H9 (cell line): ENCODE data around the gene PRUNE1. TPM values are rescaled to one million over a fixed set of nuclear protein-coding genes. Genes with fewer than 3 reads are reported as not detected.

Experiments
- DNase-seq: peaks from one replicate; pipeline ENCODE4 v3.0.0-alpha.2; 2017
- H2AFZ ChIP-seq: one replicate; pipeline ENCODE4 v1.6.1; 2013; ENCODE audit warnings: mild to moderate bottlenecking, low read length, control low read depth, moderate library complexity
- H2AK5ac ChIP-seq: 2 replicates; pipeline ENCODE4 v1.6.1; 2013; ENCODE audit warnings: low read length, control low read depth, mixed read lengths; ENCODE audit not compliant: insufficient read length
- H2BK120ac ChIP-seq: one replicate; pipeline ENCODE4 v1.6.1; 2013; ENCODE audit warnings: low read depth, mild to moderate bottlenecking, low read length, control low read depth, inconsistent platforms; ENCODE audit not compliant: poor library complexity, severe bottlenecking
- H2BK12ac ChIP-seq: 2 replicates; pipeline ENCODE4 v1.6.1; 2013; ENCODE audit warnings: low read length, control low read depth, mixed read lengths, low read depth; ENCODE audit not compliant: insufficient read length
- H2BK15ac ChIP-seq: 2 replicates; pipeline ENCODE4 v1.6.1; 2013; ENCODE audit warnings: low read depth, low read length, control low read depth
- H2BK20ac ChIP-seq: one replicate; pipeline ENCODE4 v1.6.1; 2013; ENCODE audit warnings: low read depth, mild to moderate bottlenecking, low read length, control low read depth, inconsistent platforms; ENCODE audit not compliant: poor library complexity, severe bottlenecking
- H2BK5ac ChIP-seq: 2 replicates; pipeline ENCODE4 v1.6.1; 2013; ENCODE audit warnings: low read length, control low read depth, mixed read lengths; ENCODE audit not compliant: insufficient read length
- H3K14ac ChIP-seq: 2 replicates; pipeline ENCODE4 v1.6.1; 2013; ENCODE audit warnings: low read length, control low read depth; ENCODE audit not compliant: insufficient read depth
- H3K18ac ChIP-seq: 2 replicates; pipeline ENCODE4 v1.6.1; 2013; ENCODE audit warnings: low read depth, mild to moderate bottlenecking, mixed read lengths, low read length, control low read depth; ENCODE audit not compliant: insufficient read length
- H3K23ac ChIP-seq: 2 replicates; pipeline ENCODE4 v1.6.1; 2013; ENCODE audit warnings: low read length, control low read depth, mixed read lengths, low read depth; ENCODE audit not compliant: insufficient read length
- H3K23me2 ChIP-seq: 2 replicates; pipeline ENCODE4 v1.6.1; 2013; ENCODE audit warnings: low read depth, mild to moderate bottlenecking, mixed read lengths, low read length, control low read depth; ENCODE audit not compliant: insufficient read length, poor library complexity, severe bottlenecking
- H3K27ac ChIP-seq: 2 replicates; pipeline ENCODE4 v1.5.1; 2013; ENCODE audit warnings: low read length, control low read depth, mixed read lengths, low read depth; ENCODE audit not compliant: insufficient read length
- H3K27me3 ChIP-seq: 2 replicates; pipeline ENCODE4 v1.6.1; 2013; ENCODE audit warnings: low read length, control low read depth, inconsistent platforms; ENCODE audit not compliant: insufficient read depth
- H3K4ac ChIP-seq: 2 replicates; pipeline ENCODE4 v1.6.1; 2013; ENCODE audit warnings: low read depth, mild to moderate bottlenecking, control low read depth, inconsistent platforms, low read length, moderate library complexity
- H3K4me1 ChIP-seq: 2 replicates; pipeline ENCODE4 v1.6.1; 2013; ENCODE audit warnings: low read length, control low read depth, inconsistent platforms; ENCODE audit not compliant: insufficient read depth
- H3K4me2 ChIP-seq: 2 replicates; pipeline ENCODE4 v1.6.1; 2013; ENCODE audit warnings: low read length, control low read depth, mixed read lengths; ENCODE audit not compliant: insufficient read length, insufficient read depth
- H3K56ac ChIP-seq: 2 replicates; pipeline ENCODE4 v1.6.1; 2013; ENCODE audit warnings: low read depth, mild to moderate bottlenecking, mixed read lengths, low read length, control low read depth; ENCODE audit not compliant: insufficient read length
- H3K79me1 ChIP-seq: 2 replicates; pipeline ENCODE4 v1.6.1; 2013; ENCODE audit warnings: low read depth, mild to moderate bottlenecking, moderate library complexity, low read length, control low read depth, inconsistent platforms; ENCODE audit not compliant: insufficient read depth, poor library complexity, severe bottlenecking
- H3K79me2 ChIP-seq: 2 replicates; pipeline ENCODE4 v1.6.1; 2013; ENCODE audit warnings: low read length, control low read depth, inconsistent platforms; ENCODE audit not compliant: insufficient read depth
- H3K9ac ChIP-seq: 2 replicates; pipeline ENCODE4 v1.6.1; 2013; ENCODE audit warnings: low read length, control low read depth, mixed read lengths; ENCODE audit not compliant: insufficient read length; ENCODE audit errors: extremely low read depth
- H3K9me3 ChIP-seq: one replicate; pipeline ENCODE4 v1.6.1; 2013; ENCODE audit warnings: low read depth, low read length, inconsistent platforms; ENCODE audit not compliant: control insufficient read depth
- H3T11ph ChIP-seq: one replicate; pipeline ENCODE4 v1.6.1; 2013; ENCODE audit warnings: mild to moderate bottlenecking, low read length, control low read depth, inconsistent platforms
- H4K20me1 ChIP-seq: one replicate; pipeline ENCODE4 v1.6.1; 2013; ENCODE audit not compliant: control insufficient read depth, insufficient read length, insufficient read depth
- H4K5ac ChIP-seq: 2 replicates; pipeline ENCODE4 v1.6.1; 2013; ENCODE audit warnings: low read depth, mild to moderate bottlenecking, mixed read lengths, low read length, control low read depth; ENCODE audit not compliant: insufficient read length
- H4K8ac ChIP-seq: replicated peaks from 2 replicates; pipeline ENCODE4 v1.6.1; 2013; ENCODE audit warnings: low read length, control low read depth, mixed read lengths, low read depth; ENCODE audit not compliant: insufficient read length
- H4K91ac ChIP-seq: 2 replicates; pipeline ENCODE4 v1.6.1; 2013; ENCODE audit warnings: low read depth, mild to moderate bottlenecking, moderate library complexity, mixed read lengths, low read length, control low read depth; ENCODE audit not compliant: insufficient read length
- H3K27ac Mint-ChIP-seq, 3 experiments: 2 replicates in 2 of 3; 3 replicates in 1 of 3; pipeline ENCODE4 v1.8.0; 2020 to 2021; ENCODE audit warnings: mixed read lengths in 3 of 3, mild to moderate bottlenecking in 1 of 3, moderate library complexity in 1 of 3
- H3K27me3 Mint-ChIP-seq: 2 replicates; pipeline ENCODE4 v1.8.0; 2021; ENCODE audit warnings: low read depth, mild to moderate bottlenecking, moderate library complexity, mixed read lengths
- H3K36me3 Mint-ChIP-seq, 3 experiments: 2 replicates in 2 of 3; 3 replicates in 1 of 3; pipeline ENCODE4 v1.8.0; 2020 to 2021; ENCODE audit warnings: low read depth in 3 of 3, mixed read lengths in 3 of 3; ENCODE audit not compliant: insufficient read depth in 1 of 3
- H3K4me1 Mint-ChIP-seq, 2 experiments: 2 replicates each; pipeline ENCODE4 v1.8.0; 2020; ENCODE audit warnings: mixed read lengths in 2 of 2
- H3K4me3 Mint-ChIP-seq, 2 experiments: 2 replicates in 1 of 2; 3 replicates in 1 of 2; pipeline ENCODE4 v1.8.0; 2020 to 2021; ENCODE audit warnings: mild to moderate bottlenecking in 2 of 2, mixed read lengths in 2 of 2, moderate library complexity in 1 of 2
- H3K9me3 Mint-ChIP-seq, 2 experiments: 2 replicates in 1 of 2; 3 replicates in 1 of 2; pipeline ENCODE4 v1.8.0; 2020; ENCODE audit warnings: mild to moderate bottlenecking in 2 of 2, mixed read lengths in 2 of 2, moderate library complexity in 1 of 2
- CTCF ChIP-seq: fragments of 200-600 bp; sonication (generic); conservative IDR thresholded peaks from 3 replicates; pipeline ENCODE4 v1.8.0; 2021; ENCODE audit warnings: antibody characterized with exemption, mild to moderate bottlenecking
- WGBS: extraction: QIAGEN DNeasy Blood & Tissue Kit; methylation state at CpG from one replicate; pipeline ENCODE4 v1.1.7; 2013; ENCODE audit warnings: missing lambda C conversion rate, low lambda C conversion rate, mixed read lengths; ENCODE audit not compliant: insufficient read length; ENCODE audit errors: extremely low coverage; 5-methylcytosine and 5-hydroxymethylcytosine counted together
- total RNA-seq: library from RNA; stranded (reverse); gene quantifications from 2 replicates; pipeline ENCODE4 v1.2.1, GENCODE V29; 2021

The PRUNE1 gene
- total RNA-seq, 1 experiment from 2014 or later, result 22.3 TPM

GRCh38 chr1:151048645-151049032 lies 40.4 kb downstream of the PRUNE1 start:
- H3K56ac ChIP-seq, result no peak overlapping the region
- no peak overlapping the region for H4K8ac ChIP-seq
- H2BK120ac ChIP-seq, result no peak overlapping the region
- no peak overlapping the region for H4K5ac ChIP-seq
- H3K79me2 ChIP-seq, result no peaks in the 10 kb centered on the region
- no peaks in the 10 kb centered on the region for H3K27me3 ChIP-seq
- H2BK20ac ChIP-seq, result no peak overlapping the region
- no peak overlapping the region for H3K9ac ChIP-seq
- no peak for DNase-seq
- no peak overlapping the region for H4K91ac ChIP-seq
- no peak overlapping the region for H3K27ac ChIP-seq
- H4K20me1 ChIP-seq, result no peaks in the 10 kb centered on the region
- no peak; the same call in 1 of the 3 replicates for TF ChIP-seq CTCF
- Mint-ChIP-seq H3K4me1 (peaks cover 17 to 19% of the 10 kb centered on the region in 2 experiments), H3K9me3 (no peaks in the 10 kb centered on the region), H3K4me3 (peak overlapping the region; percentile 95 to 98), H3K27ac (0 out of 7 replicates have a peak overlapping the region, but pooled peaks of 1 of the 3 experiments have one; percentile 96), H3K36me3 (peaks cover 3 to 26% (median 19%) of the 10 kb centered on the region in 3 experiments; a peak in 5 of 7 replicates), H3K27me3 (no peaks in the 10 kb centered on the region)
- H2AFZ ChIP-seq, result no peak overlapping the region
- no peaks in the 10 kb centered on the region; the same call in 1 of the 2 replicates for H3K4me1 ChIP-seq
- H3K9me3 ChIP-seq, result no peaks in the 10 kb centered on the region
- H3K18ac ChIP-seq, result no peak overlapping the region
- H3K4me2 ChIP-seq, result peak overlapping the region; percentile 60
- H3K4ac ChIP-seq, result no peak overlapping the region
- H2BK5ac ChIP-seq, result no peak overlapping the region
- H3K79me1 ChIP-seq, result no peaks in the 10 kb centered on the region
- H2BK12ac ChIP-seq, result no peak overlapping the region
- H3K23ac ChIP-seq, result no peak overlapping the region
- H2AK5ac ChIP-seq, result no peak overlapping the region
- H3K14ac ChIP-seq, result no peak overlapping the region
- no peak overlapping the region for H2BK15ac ChIP-seq
- H3T11ph ChIP-seq, result no peak overlapping the region
- peaks cover 4% of the 10 kb centered on the region for H3K23me2 ChIP-seq
- WGBS, result no CpG with 5 or more reads among the region's 3 CpGs
